ENCODE measurements around the gene RBM15.

The RBM15 gene

DNA sequence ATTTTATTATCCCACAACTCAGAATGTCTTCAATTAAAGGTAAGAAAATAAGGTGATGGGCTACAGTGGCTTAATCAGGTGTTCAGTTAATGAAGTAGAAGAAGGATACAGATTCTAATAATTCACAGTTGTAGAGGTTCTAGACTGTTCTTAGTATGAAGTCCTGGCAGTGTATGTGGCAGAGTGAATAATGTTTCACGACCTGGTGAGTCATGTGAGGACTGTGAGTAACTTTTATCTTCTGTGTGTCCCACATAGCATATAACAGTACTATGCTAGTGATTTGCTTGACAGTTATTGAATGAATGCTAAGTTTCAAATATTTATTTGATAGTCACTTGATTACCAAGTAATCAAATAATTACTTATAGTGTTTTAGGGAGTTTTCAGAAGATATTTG, 31.6 kb downstream of the RBM15 start:
- Histone ChIP-seq H3K9ac (ENCODE audit: low read depth in 1 of 2, low read length in 2 of 2) (no peak overlapping the region), H3K27me3 (ENCODE audit: control insufficient read depth in 1 of 2, insufficient read depth in 2 of 2, low read length in 2 of 2) (no peaks in the 10 kb centered on the region), H3K4me1 (ENCODE audit: control insufficient read depth in 1 of 2, insufficient read depth in 2 of 2, low read length in 2 of 2) (no peaks in the 10 kb centered on the region), H3K9me3 (ENCODE audit: control insufficient read depth in 1 of 2, low read length in 2 of 2) (no peaks in the 10 kb centered on the region), H3K4me3 (ENCODE audit: low read depth in 1 of 2, low read length in 2 of 2) (no peak overlapping the region), H3K36me3 (ENCODE audit: control insufficient read depth in 1 of 2, insufficient read depth in 2 of 2, low read length in 2 of 2) (peaks cover 10 to 41% of the 10 kb centered on the region in 2 donors), H3K27ac (ENCODE audit: low read depth, low read length) (no peak overlapping the region)

DNA sequence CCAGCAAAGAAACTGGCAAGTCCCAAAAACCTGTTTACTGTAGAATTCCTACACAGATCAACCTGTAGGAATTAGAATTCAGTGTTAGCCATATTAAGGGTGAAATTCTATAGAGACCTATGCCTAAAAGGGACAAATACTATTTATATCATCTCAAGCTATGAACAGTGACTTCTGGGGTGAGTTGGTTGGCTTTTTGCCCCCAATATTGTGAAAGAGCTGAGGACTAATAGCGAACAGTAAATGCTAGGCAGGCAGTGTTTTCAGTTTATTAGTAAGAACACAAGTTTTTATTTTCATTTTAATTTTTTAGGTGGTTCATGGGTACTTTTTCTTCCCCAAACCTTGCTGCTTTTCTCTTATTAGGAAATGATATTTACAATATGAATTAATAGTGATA, 36.3 kb downstream of the RBM15 start:
- H3K36me3 ChIP-seq (ENCODE audit: control insufficient read depth in 1 of 2, insufficient read depth in 2 of 2, low read length in 2 of 2): peaks cover 24 to 52% of the 10 kb centered on the region in 2 donors
- no peak overlapping the region for H3K27ac ChIP-seq (ENCODE audit: low read depth, low read length)
- H3K4me1 ChIP-seq (ENCODE audit: control insufficient read depth in 1 of 2, insufficient read depth in 2 of 2, low read length in 2 of 2): no peaks in the 10 kb centered on the region
- H3K27me3 ChIP-seq (ENCODE audit: control insufficient read depth in 1 of 2, insufficient read depth in 2 of 2, low read length in 2 of 2): no peaks in the 10 kb centered on the region
- no peak overlapping the region for H3K4me3 ChIP-seq (ENCODE audit: low read depth in 1 of 2, low read length in 2 of 2)
- no peak overlapping the region for H3K9ac ChIP-seq (ENCODE audit: low read depth in 1 of 2, low read length in 2 of 2)
- no peaks in the 10 kb centered on the region for H3K9me3 ChIP-seq (ENCODE audit: control insufficient read depth in 1 of 2, low read length in 2 of 2)

DNA sequence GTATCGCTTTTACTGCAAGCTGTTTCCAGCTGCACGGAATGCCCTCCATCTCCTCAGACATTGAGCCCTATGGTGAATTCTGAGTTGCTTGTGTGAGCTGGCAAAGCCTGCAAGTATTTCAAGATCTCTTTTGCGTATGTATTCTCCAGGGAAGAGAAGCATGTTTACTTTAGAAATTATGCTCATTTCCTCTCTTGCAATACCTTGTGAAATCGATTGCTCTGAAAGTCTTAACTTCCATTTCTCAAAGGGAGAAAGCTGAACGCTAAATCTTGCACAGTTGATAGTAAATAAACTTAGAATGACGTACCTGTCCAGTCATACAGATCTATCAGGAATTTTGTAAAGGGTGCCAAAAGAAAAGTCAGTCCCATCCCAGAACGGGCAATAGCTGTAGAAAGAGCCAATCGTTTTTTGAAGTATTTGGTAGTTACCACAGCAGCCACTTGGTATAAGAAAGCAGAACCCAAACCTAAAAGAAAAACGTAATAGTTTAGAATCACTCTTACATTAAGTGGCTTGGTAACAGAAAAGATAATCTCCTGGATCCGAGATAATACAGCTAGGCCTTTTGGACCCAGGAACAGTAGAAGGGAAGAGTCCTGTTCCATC, 41.6 kb downstream of the RBM15 start:
- Histone ChIP-seq H3K9ac (ENCODE audit: low read depth in 1 of 2, low read length in 2 of 2) (no peak overlapping the region), H3K27ac (ENCODE audit: low read depth, low read length) (no peak overlapping the region), H3K4me3 (ENCODE audit: low read depth in 1 of 2, low read length in 2 of 2) (no peak overlapping the region), H3K27me3 (ENCODE audit: control insufficient read depth in 1 of 2, insufficient read depth in 2 of 2, low read length in 2 of 2) (no peaks in the 10 kb centered on the region), H3K4me1 (ENCODE audit: control insufficient read depth in 1 of 2, insufficient read depth in 2 of 2, low read length in 2 of 2) (peaks cover 9 to 20% of the 10 kb centered on the region in 2 donors), H3K9me3 (ENCODE audit: control insufficient read depth in 1 of 2, low read length in 2 of 2) (no peaks in the 10 kb centered on the region), H3K36me3 (ENCODE audit: control insufficient read depth in 1 of 2, insufficient read depth in 2 of 2, low read length in 2 of 2) (peaks cover 14 to 23% of the 10 kb centered on the region in 2 donors)

DNA sequence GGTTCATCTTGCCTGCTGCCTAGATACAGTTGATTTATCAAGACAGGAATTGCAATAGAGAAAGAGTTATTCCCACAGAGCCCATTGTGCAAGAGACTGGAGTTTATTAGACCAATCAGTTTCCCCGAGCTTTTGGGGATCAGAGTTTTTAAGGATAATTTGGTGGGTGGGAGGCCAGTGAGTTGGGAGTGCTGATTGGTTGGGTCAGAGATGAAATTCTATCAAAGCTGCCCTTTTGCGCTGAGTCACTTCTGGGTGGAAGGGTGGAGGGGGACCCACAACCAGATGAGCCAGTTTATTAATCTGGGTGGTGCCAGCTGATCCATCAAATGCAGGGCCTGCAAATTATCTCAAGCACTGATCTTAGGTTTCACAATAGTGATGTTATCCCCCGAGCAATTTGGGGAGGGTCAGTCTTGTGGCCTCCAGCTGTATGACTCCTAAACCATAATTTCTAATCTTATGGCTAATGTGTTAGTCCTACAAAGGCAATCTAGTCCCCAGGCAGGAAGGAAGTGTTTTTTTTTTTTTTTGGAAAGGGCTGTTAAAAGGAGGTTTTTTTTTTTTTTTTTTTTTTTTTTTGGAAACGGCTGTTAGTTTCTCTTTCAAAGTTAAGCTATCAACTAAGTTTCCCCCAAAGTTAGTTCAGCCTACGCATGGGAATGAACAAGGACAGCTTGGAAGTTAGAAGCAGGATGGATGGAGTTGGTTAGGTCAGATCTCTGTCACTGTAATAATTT, 44.2 kb downstream of the RBM15 start:
- peaks cover 9 to 20% of the 10 kb centered on the region in 2 donors for H3K4me1 ChIP-seq (ENCODE audit: control insufficient read depth in 1 of 2, insufficient read depth in 2 of 2, low read length in 2 of 2)
- H3K27me3 ChIP-seq (ENCODE audit: control insufficient read depth in 1 of 2, insufficient read depth in 2 of 2, low read length in 2 of 2): no peaks in the 10 kb centered on the region
- H3K9ac ChIP-seq (ENCODE audit: low read depth in 1 of 2, low read length in 2 of 2): no peak overlapping the region
- no peaks in the 10 kb centered on the region for H3K9me3 ChIP-seq (ENCODE audit: control insufficient read depth in 1 of 2, low read length in 2 of 2)
- H3K36me3 ChIP-seq (ENCODE audit: control insufficient read depth in 1 of 2, insufficient read depth in 2 of 2, low read length in 2 of 2): peaks cover 3 to 7% of the 10 kb centered on the region in 2 donors
- no peak overlapping the region for H3K4me3 ChIP-seq (ENCODE audit: low read depth in 1 of 2, low read length in 2 of 2)
- H3K27ac ChIP-seq (ENCODE audit: low read depth, low read length): no peak overlapping the region

DNA sequence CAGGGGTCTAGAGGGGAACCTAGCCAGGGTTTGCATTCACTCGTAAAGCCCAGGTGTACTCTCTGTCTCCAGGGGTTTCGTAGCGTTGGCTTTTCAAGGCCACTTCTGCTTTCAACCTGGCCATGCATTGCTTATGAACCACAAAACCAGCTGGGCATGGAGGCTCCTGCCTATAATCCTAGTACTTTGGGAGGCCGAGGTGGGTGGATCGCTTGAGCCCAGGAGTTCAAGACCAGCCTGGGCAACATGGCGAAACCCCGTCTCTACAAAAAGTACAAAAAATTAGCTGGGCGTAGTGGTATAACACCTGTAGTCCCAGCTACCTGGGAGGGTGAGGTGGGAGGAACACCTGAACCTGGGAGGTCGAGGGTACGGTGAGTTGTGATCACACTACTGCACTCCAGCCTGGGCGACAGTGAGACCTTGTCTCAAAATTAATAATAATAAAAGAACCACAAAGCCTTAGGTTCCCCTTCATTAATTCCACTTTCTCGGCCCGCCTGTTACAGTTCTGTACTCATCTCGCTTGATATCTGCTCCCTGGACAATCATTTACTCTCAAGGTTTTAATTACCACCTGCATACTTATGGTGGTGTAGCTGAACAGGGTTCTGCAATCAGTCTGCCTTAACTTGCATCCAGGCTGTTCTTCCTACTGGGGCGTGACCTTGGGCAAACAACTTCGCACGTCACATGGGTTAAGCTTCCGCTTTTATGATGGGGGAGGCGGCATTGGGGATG, 45.6 kb downstream of the RBM15 start:
- Histone ChIP-seq H3K4me3 (ENCODE audit: low read depth in 1 of 2, low read length in 2 of 2) (no peak overlapping the region), H3K9me3 (ENCODE audit: control insufficient read depth in 1 of 2, low read length in 2 of 2) (no peaks in the 10 kb centered on the region), H3K27ac (ENCODE audit: low read depth, low read length) (no peak overlapping the region), H3K36me3 (ENCODE audit: control insufficient read depth in 1 of 2, insufficient read depth in 2 of 2, low read length in 2 of 2) (peaks cover 0 to 6% of the 10 kb centered on the region in 2 donors), H3K9ac (ENCODE audit: low read depth in 1 of 2, low read length in 2 of 2) (no peak overlapping the region), H3K27me3 (ENCODE audit: control insufficient read depth in 1 of 2, insufficient read depth in 2 of 2, low read length in 2 of 2) (no peaks in the 10 kb centered on the region), H3K4me1 (ENCODE audit: control insufficient read depth in 1 of 2, insufficient read depth in 2 of 2, low read length in 2 of 2) (peaks cover 11 to 20% of the 10 kb centered on the region in 2 donors)

DNA sequence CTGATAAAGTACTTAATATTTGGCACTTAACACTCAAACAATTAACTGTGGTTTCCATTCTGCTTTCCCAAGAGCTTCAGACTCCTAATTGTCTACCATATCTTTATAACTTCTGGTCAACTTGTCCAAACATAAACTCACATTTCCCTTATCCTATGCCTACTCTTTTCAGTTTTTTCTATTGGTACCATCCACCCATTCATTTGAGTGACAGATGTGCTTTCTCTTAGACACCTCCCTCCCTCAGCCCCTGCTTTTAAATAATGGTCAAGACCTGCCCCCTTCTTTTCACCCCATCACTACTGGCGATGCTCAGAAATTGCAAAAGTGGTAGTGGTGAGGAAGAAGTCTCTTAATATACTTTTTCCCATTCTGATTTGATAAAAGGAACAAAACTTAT, 46.2 kb downstream of the RBM15 start:
- peaks cover 12 to 23% of the 10 kb centered on the region in 2 donors for H3K4me1 ChIP-seq (ENCODE audit: control insufficient read depth in 1 of 2, insufficient read depth in 2 of 2, low read length in 2 of 2)
- peaks cover 0 to 6% of the 10 kb centered on the region in 2 donors for H3K36me3 ChIP-seq (ENCODE audit: control insufficient read depth in 1 of 2, insufficient read depth in 2 of 2, low read length in 2 of 2)
- H3K4me3 ChIP-seq (ENCODE audit: low read depth in 1 of 2, low read length in 2 of 2): no peak overlapping the region
- H3K27me3 ChIP-seq (ENCODE audit: control insufficient read depth in 1 of 2, insufficient read depth in 2 of 2, low read length in 2 of 2): no peaks in the 10 kb centered on the region
- no peak overlapping the region for H3K9ac ChIP-seq (ENCODE audit: low read depth in 1 of 2, low read length in 2 of 2)
- H3K27ac ChIP-seq (ENCODE audit: low read depth, low read length): no peak overlapping the region
- no peaks in the 10 kb centered on the region for H3K9me3 ChIP-seq (ENCODE audit: control insufficient read depth in 1 of 2, low read length in 2 of 2)

DNA sequence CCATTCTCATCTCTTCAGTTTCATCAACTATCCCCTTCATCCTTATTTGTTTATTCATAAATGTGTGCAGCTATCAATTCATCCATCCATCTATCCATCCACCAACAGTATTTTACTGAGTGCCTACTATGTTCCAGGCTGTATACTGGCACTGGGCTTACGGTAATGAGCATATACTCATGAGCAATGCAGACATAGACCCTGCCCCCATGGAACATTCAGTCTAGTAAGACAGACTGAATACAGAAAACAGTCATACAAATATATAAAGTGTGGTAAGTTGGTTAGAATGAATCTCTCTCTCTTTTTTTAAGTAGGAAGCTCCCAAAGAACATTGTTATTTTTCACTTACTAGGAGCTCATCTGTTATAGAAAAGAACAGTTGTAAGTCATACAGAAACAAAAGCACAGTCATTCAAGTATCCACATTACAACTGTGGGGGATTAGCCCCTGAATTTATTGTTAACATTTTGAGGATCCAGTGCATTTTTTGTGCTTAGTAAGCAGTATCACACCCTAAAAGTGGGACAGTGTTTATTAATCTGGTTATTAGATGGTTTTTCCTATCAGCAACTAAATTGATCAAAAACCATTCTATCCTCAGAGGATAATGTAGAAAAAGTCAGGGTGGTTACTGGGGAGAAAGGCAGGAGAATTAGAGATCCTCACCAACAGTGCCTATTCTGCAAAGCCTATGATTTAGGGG, 48.0 kb downstream of the RBM15 start:
- Histone ChIP-seq H3K27ac (ENCODE audit: low read depth, low read length) (no peak overlapping the region), H3K36me3 (ENCODE audit: control insufficient read depth in 1 of 2, insufficient read depth in 2 of 2, low read length in 2 of 2) (no peaks in the 10 kb centered on the region), H3K4me1 (ENCODE audit: control insufficient read depth in 1 of 2, insufficient read depth in 2 of 2, low read length in 2 of 2) (peaks cover 21 to 32% of the 10 kb centered on the region in 2 donors), H3K27me3 (ENCODE audit: control insufficient read depth in 1 of 2, insufficient read depth in 2 of 2, low read length in 2 of 2) (no peaks in the 10 kb centered on the region), H3K9ac (ENCODE audit: low read depth in 1 of 2, low read length in 2 of 2) (no peak overlapping the region), H3K4me3 (ENCODE audit: low read depth in 1 of 2, low read length in 2 of 2) (no peak overlapping the region), H3K9me3 (ENCODE audit: control insufficient read depth in 1 of 2, low read length in 2 of 2) (no peaks in the 10 kb centered on the region)

DNA sequence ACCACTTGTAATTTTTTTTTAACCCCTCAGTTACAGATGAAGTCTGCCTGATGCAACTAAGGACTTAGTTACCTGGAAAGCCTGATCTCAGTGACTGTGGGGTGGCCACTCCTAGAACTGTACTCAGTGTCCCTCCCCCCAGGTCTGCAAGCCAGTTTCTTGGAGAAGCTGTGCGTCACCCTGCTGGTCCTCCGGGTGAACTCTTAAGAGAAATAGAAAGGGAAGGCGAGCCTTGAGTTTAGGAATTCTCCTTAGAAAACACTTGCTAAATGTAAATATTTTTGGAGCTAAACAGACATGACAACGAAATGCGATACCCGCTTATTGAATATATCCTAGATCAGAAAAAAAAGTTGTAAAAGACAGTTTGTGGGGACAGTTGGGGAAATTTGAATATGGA, 50.9 kb downstream of the RBM15 start:
- Histone ChIP-seq H3K27me3 (ENCODE audit: control insufficient read depth in 1 of 2, insufficient read depth in 2 of 2, low read length in 2 of 2) (no peaks in the 10 kb centered on the region), H3K36me3 (ENCODE audit: control insufficient read depth in 1 of 2, insufficient read depth in 2 of 2, low read length in 2 of 2) (peaks cover 0 to 3% of the 10 kb centered on the region in 2 donors), H3K9ac (ENCODE audit: low read depth in 1 of 2, low read length in 2 of 2) (peak overlapping the region; percentile 20 to 53), H3K9me3 (ENCODE audit: control insufficient read depth in 1 of 2, low read length in 2 of 2) (no peaks in the 10 kb centered on the region), H3K4me1 (ENCODE audit: control insufficient read depth in 1 of 2, insufficient read depth in 2 of 2, low read length in 2 of 2) (peaks cover 28 to 34% of the 10 kb centered on the region in 2 donors), H3K4me3 (ENCODE audit: low read depth in 1 of 2, low read length in 2 of 2) (peak overlapping the region; percentile 60 to 63), H3K27ac (ENCODE audit: low read depth, low read length) (no peak overlapping the region)

DNA sequence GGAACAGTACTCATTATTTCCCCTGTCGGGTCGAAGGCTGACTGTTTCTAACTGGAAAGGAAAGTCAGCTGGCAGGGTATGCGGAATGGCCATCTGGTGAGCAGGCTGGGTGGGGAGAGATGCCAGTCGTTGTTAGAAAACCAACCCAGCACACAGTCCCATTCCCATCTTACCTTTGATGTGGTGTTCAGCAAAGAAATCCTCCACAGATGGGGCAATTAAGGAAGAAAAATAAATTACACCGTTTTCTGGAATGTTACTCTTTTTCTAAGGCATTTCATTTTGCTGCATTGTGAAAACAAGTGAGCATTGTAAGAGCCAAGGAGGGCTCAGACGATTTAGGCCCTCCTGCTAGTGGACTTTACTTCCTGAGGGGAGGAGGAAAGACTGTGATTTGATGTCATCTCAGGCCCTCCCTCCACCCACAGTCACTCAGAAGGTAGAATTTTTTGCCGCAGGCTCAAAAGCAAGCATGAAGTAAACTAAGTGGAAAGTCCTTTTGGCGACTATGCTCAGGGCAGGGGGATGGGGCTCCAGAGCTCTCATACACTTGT, 51.6 kb downstream of the RBM15 start, which contains the start of gene SLC16A4:
SLC16A4 (minus strand) TSS at position 335 of the 554 bp plus-strand sequence. CDS start 1,703 bp downstream, outside the sequence.
- Histone ChIP-seq H3K4me1 (ENCODE audit: control insufficient read depth in 1 of 2, insufficient read depth in 2 of 2, low read length in 2 of 2) (peaks cover 28 to 29% of the 10 kb centered on the region in 2 donors), H3K4me3 (ENCODE audit: low read depth in 1 of 2, low read length in 2 of 2) (peak within 1 kb of the TSS; percentile 60 to 63), H3K9me3 (ENCODE audit: control insufficient read depth in 1 of 2, low read length in 2 of 2) (no peaks in the 10 kb centered on the region), H3K27ac (ENCODE audit: low read depth, low read length) (no peak within 1 kb of the TSS), H3K36me3 (ENCODE audit: control insufficient read depth in 1 of 2, insufficient read depth in 2 of 2, low read length in 2 of 2) (peaks cover 0 to 3% of the 10 kb centered on the region in 2 donors), H3K9ac (ENCODE audit: low read depth in 1 of 2, low read length in 2 of 2) (peak within 1 kb of the TSS; percentile 45 to 53), H3K27me3 (ENCODE audit: control insufficient read depth in 1 of 2, insufficient read depth in 2 of 2, low read length in 2 of 2) (no peaks in the 10 kb centered on the region)
